Ectodermal cell (in vitro differentiated cells): ENCODE results near the gene SLC25A4.

Source experiments
- H3K27ac ChIP-seq: 2 replicates; pipeline ENCODE4 v1.7.0; 2013; ENCODE audit warnings: mild to moderate bottlenecking, low read depth, low read length; ENCODE audit not compliant: insufficient read depth, poor library complexity, severe bottlenecking
- H3K27me3 ChIP-seq: 2 replicates; pipeline ENCODE4 v1.7.0; 2013; ENCODE audit warnings: mild to moderate bottlenecking, low read length; ENCODE audit not compliant: insufficient read depth, control insufficient read depth, poor library complexity, severe bottlenecking
- H3K36me3 ChIP-seq: one replicate; pipeline ENCODE4 v1.7.0; 2013; ENCODE audit warnings: low read length; ENCODE audit not compliant: control insufficient read depth, insufficient read depth
- H3K4me1 ChIP-seq: one replicate; pipeline ENCODE4 v1.7.0; 2013; ENCODE audit warnings: low read length; ENCODE audit not compliant: control insufficient read depth, insufficient read depth
- H3K4me3 ChIP-seq: 2 replicates; pipeline ENCODE4 v1.7.0; 2013; ENCODE audit warnings: low read depth, low read length, control low read depth; ENCODE audit not compliant: insufficient read depth
- H3K9me3 ChIP-seq: 2 replicates; pipeline ENCODE4 v1.7.0; 2013; ENCODE audit warnings: mild to moderate bottlenecking, low read length, moderate library complexity; ENCODE audit not compliant: control insufficient read depth
- WGBS, 2 experiments: methylation state at CpG; one replicate each; pipeline ENCODE4 v1.1.7; 2013; ENCODE audit warnings: missing lambda C conversion rate in 2 of 2; 5-methylcytosine and 5-hydroxymethylcytosine counted together

SLC25A4 gene

DNA sequence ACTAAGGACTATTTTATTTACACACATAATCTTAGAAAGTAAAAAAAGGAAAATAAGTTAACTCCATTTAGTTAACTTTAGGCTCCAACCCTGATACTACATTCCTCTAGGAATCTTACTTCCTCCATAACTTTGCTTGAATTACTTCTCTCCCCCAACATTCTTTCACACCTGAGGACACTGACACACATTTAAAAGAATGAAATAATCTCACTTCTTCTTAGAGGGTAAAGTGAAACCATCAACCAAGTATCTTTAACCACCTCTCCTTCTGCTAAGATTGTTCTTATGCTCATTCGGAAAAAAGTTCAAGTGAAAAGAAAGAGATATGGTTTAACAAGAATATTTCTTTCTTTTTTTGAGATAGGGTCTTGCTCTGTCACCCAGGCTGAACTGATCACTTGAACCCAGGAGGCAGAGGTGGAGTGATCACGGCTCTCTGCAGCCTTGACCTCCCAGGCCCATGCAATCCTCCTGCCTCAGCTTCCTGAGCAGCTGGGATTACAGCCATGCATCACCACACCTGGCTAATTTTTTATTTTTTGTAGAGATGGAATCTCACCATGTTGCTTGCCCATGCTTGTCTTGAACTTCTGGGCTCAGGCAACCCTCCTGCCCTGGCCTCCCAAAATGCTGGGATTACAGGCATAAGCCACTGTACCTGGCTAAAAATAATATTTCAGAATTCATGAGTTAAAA lies 28.5 kb downstream of the SLC25A4 start:
- Histone ChIP-seq H3K36me3 (peaks cover 10% of the 10 kb centered on the region), H3K4me1 (no peaks in the 10 kb centered on the region), H3K27ac (no peak overlapping the region), H3K4me3 (no peak overlapping the region), H3K27me3 (no peaks in the 10 kb centered on the region), H3K9me3 (no peaks in the 10 kb centered on the region)
- 91 to 96% methylated on average over 2 of the region's 2 CpGs for WGBS, 2 experiments

GRCh38 chr4:185179488-185179887 lies 36.4 kb downstream of the SLC25A4 start:
- 87 to 94% methylated on average over 3 of the region's 3 CpGs for WGBS, 2 experiments
- Histone ChIP-seq H3K4me3 (no peak overlapping the region), H3K9me3 (no peaks in the 10 kb centered on the region), H3K27me3 (no peaks in the 10 kb centered on the region), H3K27ac (no peak overlapping the region), H3K36me3 (peaks cover 3% of the 10 kb centered on the region), H3K4me1 (no peaks in the 10 kb centered on the region)

GRCh38 chr4:185182239-185182638 lies 39.2 kb downstream of the SLC25A4 start:
- Histone ChIP-seq H3K4me1 (no peaks in the 10 kb centered on the region), H3K4me3 (no peak overlapping the region), H3K27me3 (no peaks in the 10 kb centered on the region), H3K27ac (no peak overlapping the region), H3K36me3 (peaks cover 3% of the 10 kb centered on the region), H3K9me3 (no peaks in the 10 kb centered on the region)
- WGBS, 2 experiments = 50 to 68% methylated on average over 2 of the region's 2 CpGs

GRCh38 chr4:185183622-185184281 lies 40.7 kb downstream of the SLC25A4 start:
- no peaks in the 10 kb centered on the region for H3K27me3 ChIP-seq
- H3K27ac ChIP-seq = no peak overlapping the region
- no peaks in the 10 kb centered on the region for H3K4me1 ChIP-seq
- peaks cover 7% of the 10 kb centered on the region for H3K36me3 ChIP-seq
- H3K9me3 ChIP-seq = no peaks in the 10 kb centered on the region
- WGBS, 2 experiments = 47 to 53% methylated on average over 5 to 6 of the region's 6 CpGs
- no peak overlapping the region for H3K4me3 ChIP-seq

DNA sequence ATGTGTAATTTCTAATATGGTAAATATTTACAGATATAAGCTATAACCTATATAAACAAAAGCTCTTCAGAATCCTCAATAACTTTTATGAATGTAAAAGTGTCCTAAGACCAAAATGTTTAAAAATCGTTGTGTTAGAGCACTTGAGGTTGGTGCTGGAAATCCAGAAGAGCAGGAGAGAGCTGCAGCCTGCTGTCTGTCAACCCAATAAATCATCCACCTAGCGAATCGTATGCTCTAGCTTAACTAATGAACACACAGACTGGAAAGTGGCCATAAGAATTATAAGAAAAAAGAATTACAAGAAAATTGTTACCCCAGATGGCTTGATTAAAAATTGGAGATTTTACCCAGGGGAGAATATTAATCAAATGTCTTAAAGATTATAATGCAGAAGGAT lies 43.7 kb downstream of the SLC25A4 start:
- no peak overlapping the region for H3K27ac ChIP-seq
- no peaks in the 10 kb centered on the region for H3K9me3 ChIP-seq
- no peaks in the 10 kb centered on the region for H3K4me1 ChIP-seq
- 97 to 100% methylated on average over 1 to 3 of the region's 3 CpGs for WGBS, 2 experiments
- H3K36me3 ChIP-seq = peaks cover 4% of the 10 kb centered on the region
- H3K27me3 ChIP-seq = no peaks in the 10 kb centered on the region
- no peak overlapping the region for H3K4me3 ChIP-seq

GRCh38 chr4:185189606-185190305 lies 46.7 kb downstream of the SLC25A4 start:
- Histone ChIP-seq H3K4me1 (no peaks in the 10 kb centered on the region), H3K4me3 (no peak overlapping the region), H3K9me3 (no peaks in the 10 kb centered on the region), H3K27ac (no peak overlapping the region), H3K36me3 (peaks cover 4% of the 10 kb centered on the region), H3K27me3 (no peaks in the 10 kb centered on the region)
- 94 to 96% methylated on average over 3 of the region's 4 CpGs for WGBS, 2 experiments

- no peaks in the 10 kb centered on the region for H3K27me3 ChIP-seq
- WGBS, 2 experiments = 92 to 95% methylated on average over 6 of the region's 6 CpGs
These were observed 47.3 kb downstream of the SLC25A4 start for GRCh38 chr4:185190306-185190856.

GRCh38 chr4:185192059-185192458 lies 49.0 kb downstream of the SLC25A4 start:
- 100% methylated on average over 1 of the region's 1 CpG; no CpG with 5 or more reads in 1 of the 2 experiments for WGBS, 2 experiments
- Histone ChIP-seq H3K27me3 (no peaks in the 10 kb centered on the region), H3K36me3 (peaks cover 4% of the 10 kb centered on the region), H3K27ac (no peak overlapping the region), H3K4me1 (no peaks in the 10 kb centered on the region), H3K4me3 (no peak overlapping the region), H3K9me3 (no peaks in the 10 kb centered on the region)

More at GRCh38 chr4:185190306-185190856, 47.3 kb downstream of the SLC25A4 start:
- H3K9me3 ChIP-seq = no peaks in the 10 kb centered on the region
- no peak overlapping the region for H3K27ac ChIP-seq
- H3K36me3 ChIP-seq = peaks cover 4% of the 10 kb centered on the region
- H3K4me1 ChIP-seq = no peaks in the 10 kb centered on the region
- no peak overlapping the region for H3K4me3 ChIP-seq

DNA sequence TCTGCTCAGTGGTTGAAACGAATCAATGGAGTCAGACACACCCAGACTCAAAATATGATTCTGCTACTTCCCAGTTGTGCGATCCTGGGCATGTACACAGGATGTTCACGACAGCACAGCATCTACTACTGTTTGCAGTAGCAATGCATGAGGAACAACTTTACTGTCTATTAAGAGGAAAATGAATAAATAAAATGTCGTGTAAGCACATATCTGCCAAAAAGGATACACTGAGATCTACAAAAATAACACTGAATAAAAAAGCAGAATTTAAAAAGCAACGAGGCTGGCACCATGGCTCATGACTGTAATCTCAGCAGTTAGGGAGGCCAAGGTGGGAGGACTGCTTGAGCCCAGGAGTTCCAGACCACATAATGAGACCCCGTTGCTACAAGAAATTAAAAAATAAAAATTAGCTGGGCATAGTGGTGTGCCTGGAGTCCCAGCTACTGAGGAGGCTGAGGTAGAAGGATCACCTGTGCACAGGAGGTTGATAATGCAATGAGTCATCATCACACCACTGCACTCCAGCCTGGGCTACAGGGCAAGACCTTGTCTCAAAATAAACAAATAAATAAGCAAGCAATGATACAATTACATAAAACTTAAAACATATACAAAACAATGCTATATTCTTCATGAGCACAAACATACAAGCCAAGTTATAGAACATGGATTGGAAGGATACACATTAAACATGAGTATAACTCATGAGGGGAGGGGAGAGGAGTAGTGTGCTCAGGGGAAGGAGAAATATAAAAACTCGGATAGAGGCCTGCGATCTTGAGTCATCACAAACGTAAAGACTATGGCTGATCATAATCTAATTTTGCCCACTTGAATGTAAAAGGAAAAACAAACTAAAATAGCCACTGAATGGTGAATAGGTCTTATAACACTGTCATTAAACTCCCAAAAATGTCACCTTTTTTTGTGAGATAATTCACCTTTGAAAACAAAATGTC lies 52.1 kb downstream of the SLC25A4 start:
- no peak overlapping the region for H3K27ac ChIP-seq
- no peaks in the 10 kb centered on the region for H3K36me3 ChIP-seq
- no peaks in the 10 kb centered on the region for H3K9me3 ChIP-seq
- H3K4me3 ChIP-seq = no peak overlapping the region
- no peaks in the 10 kb centered on the region for H3K4me1 ChIP-seq
- no peaks in the 10 kb centered on the region for H3K27me3 ChIP-seq
- whole genome bisulfite sequencing, 2 experiments = 92 to 94% methylated on average over 9 of the region's 9 CpGs
